ENCODE measurements around the gene COTL1.

- no peak for TF ChIP-seq CTCF (IDR thresholded peaks at IDR 0.05)
- no peak for TF ChIP-seq NR1H2 (CRISPR knock-in tag; IDR thresholded peaks at IDR 0.05)
- no peak for TF ChIP-seq SMAD3 (CRISPR knock-in tag; IDR thresholded peaks at IDR 0.05; ENCODE audit: borderline replicate concordance)
- no peak for TF ChIP-seq FOXP4 (CRISPR knock-in tag; IDR thresholded peaks at IDR 0.05)
- no peak for TF ChIP-seq TCF7 (CRISPR knock-in tag; IDR thresholded peaks at IDR 0.05; ENCODE audit: low read depth)
- TF ChIP-seq NR2C2 (CRISPR knock-in tag; IDR thresholded peaks at IDR 0.05) = no peak
- TF ChIP-seq KAT7 (CRISPR knock-in tag; IDR thresholded peaks at IDR 0.05; ENCODE audit: borderline replicate concordance) = no peak
- no peak for TF ChIP-seq FOXJ3 (CRISPR knock-in tag; IDR thresholded peaks at IDR 0.05; ENCODE audit: borderline replicate concordance)
- no peak for TF ChIP-seq NR3C1 (CRISPR knock-in tag; conservative IDR thresholded peaks at IDR 0.05; ENCODE audit: low read depth)
- TF ChIP-seq ATF6 (CRISPR knock-in tag; IDR thresholded peaks at IDR 0.05) = no peak
- no peak for TF ChIP-seq CREB1 (CRISPR knock-in tag; IDR thresholded peaks at IDR 0.05)
These were observed 6.8 kb downstream of the COTL1 start for GRCh38 chr16:84611041-84611440.

Data from WTC11 (cell line).